GM21786 (cell line): ENCODE results near the gene TBCCD1.
"Not testable (repeated sequence)": the region's sequence is repeated elsewhere in the genome, so short reads cannot be mapped to it uniquely, and the experiment has no call there.

Source experiments
- ATAC-seq: cut with Tn5 transposase; IDR thresholded peaks from one replicate; pipeline ENCODE4 v1.9.1; 2021; ENCODE audit not compliant: unreplicated experiment

TBCCD1 gene

GRCh38 chr3:186552408-186553031, 14.6 kb downstream of the TBCCD1 start:
- no peak for ATAC-seq

- no peak for ATAC-seq
These were observed 15.8 kb downstream of the TBCCD1 start for GRCh38 chr3:186551387-186551786.

- ATAC-seq, result no peak
These were observed 17.6 kb downstream of the TBCCD1 start for GRCh38 chr3:186549497-186549896.

GRCh38 chr3:186544281-186544680, 22.9 kb downstream of the TBCCD1 start, which contains the start of gene CRYGS:
Gene CRYGS (minus strand): TSS chr3:186544380. CDS start chr3:186544326, 54 bp downstream.
- ATAC-seq, result no peak

- ATAC-seq, result no peak
These were observed 26.3 kb downstream of the TBCCD1 start for GRCh38 chr3:186540835-186541226.

- ATAC-seq, result peak; percentile 73
These were observed 26.8 kb downstream of the TBCCD1 start for GRCh38 chr3:186540221-186540834.

- no peak for ATAC-seq
These were observed 28.4 kb downstream of the TBCCD1 start for GRCh38 chr3:186538779-186539178.

GRCh38 chr3:186536883-186537844, 30.0 kb downstream of the TBCCD1 start:
- ATAC-seq, result no peak

GRCh38 chr3:186534113-186534669, 32.9 kb downstream of the TBCCD1 start:
- ATAC-seq, result peak; percentile 85

GRCh38 chr3:186532598-186533072, 34.5 kb downstream of the TBCCD1 start:
- peak; percentile 64 for ATAC-seq

- ATAC-seq, result not testable (repeated sequence)
These were observed 35.4 kb downstream of the TBCCD1 start for GRCh38 chr3:186531694-186532093.

GRCh38 chr3:186530415-186530814, 36.7 kb downstream of the TBCCD1 start:
- ATAC-seq, result no peak

GRCh38 chr3:186529201-186529999, 37.7 kb downstream of the TBCCD1 start:
- ATAC-seq, result no peak

- peak; percentile 43 for ATAC-seq
These were observed 40.9 kb downstream of the TBCCD1 start for GRCh38 chr3:186526256-186526606.

- ATAC-seq, result no peak
These were observed 41.5 kb downstream of the TBCCD1 start for GRCh38 chr3:186525369-186526255.

GRCh38 chr3:186524616-186525015, 42.5 kb downstream of the TBCCD1 start:
- ATAC-seq, result no peak

GRCh38 chr3:186523434-186523833, 43.7 kb downstream of the TBCCD1 start:
- no peak for ATAC-seq

- no peak for ATAC-seq
These were observed 44.1 kb downstream of the TBCCD1 start for GRCh38 chr3:186523022-186523421.
